Transverse colon (tissue), 4 donors: ENCODE results near the gene EIF2AK3.

ENCODE experiments used
- POLR2A ChIP-seq: fragments of 450-650 bp; IDR thresholded peaks from one replicate; pipeline ENCODE4 v1.6.1; 2016; ENCODE audit warnings: antibody characterized with exemption, mild to moderate bottlenecking, moderate library complexity
- POLR2AphosphoS5 ChIP-seq, 3 donors: sonication (generic); formaldehyde crosslinking; IDR thresholded peaks; one replicate each; pipeline ENCODE4 v1.6.1; 2016; ENCODE audit warnings: antibody characterized with exemption in 3 of 3
- TF ChIP-seq, protein P1 (sequence below), 5 experiments: fragments of 200-600 bp in 3 of 5; fragments of 450-650 bp in 2 of 5; sonication (generic) in 3 of 5; IDR thresholded peaks; 1 replicate in 2 of 5; 2 replicates in 3 of 5; pipeline ENCODE4 v1.5.1; 2016 to 2017; ENCODE audit warnings: antibody characterized with exemption in 5 of 5, inconsistent platforms in 3 of 5, mild to moderate bottlenecking in 2 of 5, moderate library complexity in 1 of 5

GRCh38 chr2:88542668-88543067 lies 84.6 kb downstream of the EIF2AK3 start:
- TF ChIP-seq POLR2A (no peak), POLR2AphosphoS5 (IDR thresholded peaks at IDR 0.05) (no peak)
- TF ChIP-seq, protein P1, sequence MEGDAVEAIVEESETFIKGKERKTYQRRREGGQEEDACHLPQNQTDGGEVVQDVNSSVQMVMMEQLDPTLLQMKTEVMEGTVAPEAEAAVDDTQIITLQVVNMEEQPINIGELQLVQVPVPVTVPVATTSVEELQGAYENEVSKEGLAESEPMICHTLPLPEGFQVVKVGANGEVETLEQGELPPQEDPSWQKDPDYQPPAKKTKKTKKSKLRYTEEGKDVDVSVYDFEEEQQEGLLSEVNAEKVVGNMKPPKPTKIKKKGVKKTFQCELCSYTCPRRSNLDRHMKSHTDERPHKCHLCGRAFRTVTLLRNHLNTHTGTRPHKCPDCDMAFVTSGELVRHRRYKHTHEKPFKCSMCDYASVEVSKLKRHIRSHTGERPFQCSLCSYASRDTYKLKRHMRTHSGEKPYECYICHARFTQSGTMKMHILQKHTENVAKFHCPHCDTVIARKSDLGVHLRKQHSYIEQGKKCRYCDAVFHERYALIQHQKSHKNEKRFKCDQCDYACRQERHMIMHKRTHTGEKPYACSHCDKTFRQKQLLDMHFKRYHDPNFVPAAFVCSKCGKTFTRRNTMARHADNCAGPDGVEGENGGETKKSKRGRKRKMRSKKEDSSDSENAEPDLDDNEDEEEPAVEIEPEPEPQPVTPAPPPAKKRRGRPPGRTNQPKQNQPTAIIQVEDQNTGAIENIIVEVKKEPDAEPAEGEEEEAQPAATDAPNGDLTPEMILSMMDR (IDR thresholded peaks at IDR 0.05), result no peak
